Astrocyte (in vitro differentiated cells and primary cell): Measurements from ENCODE around the gene SPIRE1.

Experiments
- EZH2 ChIP-seq: IDR thresholded peaks from 2 replicates; pipeline ENCODE4 v1.6.1; 2012; ENCODE audit warnings: mild to moderate bottlenecking, low read length, inconsistent platforms; ENCODE audit not compliant: insufficient read depth
- TF ChIP-seq, protein P1 (sequence below): IDR thresholded peaks from 2 replicates; pipeline ENCODE4 v1.5.1; 2011; ENCODE audit warnings: low read depth, mild to moderate bottlenecking, inconsistent platforms, low read length, moderate library complexity; ENCODE audit not compliant: insufficient read depth

DNA sequence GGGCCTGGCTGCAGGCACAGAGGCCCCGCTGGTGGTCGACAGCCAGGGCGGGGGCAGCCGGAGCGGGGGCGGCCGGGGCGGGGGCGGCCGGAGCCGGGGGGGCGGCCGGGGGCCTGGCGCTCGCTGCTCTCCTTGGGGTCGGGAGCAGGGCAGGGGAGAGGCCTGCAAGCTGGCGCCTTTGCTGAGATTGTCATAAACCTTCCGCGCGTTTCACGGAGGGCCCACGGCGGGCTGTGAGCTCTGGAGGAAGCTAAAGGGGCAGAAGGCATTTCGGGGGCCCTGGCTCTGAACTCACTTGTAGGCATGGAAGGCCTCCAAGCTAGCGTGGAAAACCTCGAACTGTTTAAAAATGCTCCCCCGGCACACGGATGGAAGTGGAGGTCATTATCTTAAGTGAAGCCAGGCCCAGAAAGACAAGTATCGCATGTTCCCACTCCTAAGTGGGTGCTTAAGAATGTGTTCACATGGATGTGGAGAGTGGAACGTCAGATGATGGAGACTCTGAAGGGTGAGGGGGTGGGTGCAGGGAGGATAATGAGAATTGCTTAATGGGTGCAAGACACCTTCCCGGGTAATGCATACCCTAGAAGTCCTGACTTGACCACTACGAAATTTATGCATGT lies 249.5 kb downstream of the SPIRE1 start:
- TF ChIP-seq, protein P1, sequence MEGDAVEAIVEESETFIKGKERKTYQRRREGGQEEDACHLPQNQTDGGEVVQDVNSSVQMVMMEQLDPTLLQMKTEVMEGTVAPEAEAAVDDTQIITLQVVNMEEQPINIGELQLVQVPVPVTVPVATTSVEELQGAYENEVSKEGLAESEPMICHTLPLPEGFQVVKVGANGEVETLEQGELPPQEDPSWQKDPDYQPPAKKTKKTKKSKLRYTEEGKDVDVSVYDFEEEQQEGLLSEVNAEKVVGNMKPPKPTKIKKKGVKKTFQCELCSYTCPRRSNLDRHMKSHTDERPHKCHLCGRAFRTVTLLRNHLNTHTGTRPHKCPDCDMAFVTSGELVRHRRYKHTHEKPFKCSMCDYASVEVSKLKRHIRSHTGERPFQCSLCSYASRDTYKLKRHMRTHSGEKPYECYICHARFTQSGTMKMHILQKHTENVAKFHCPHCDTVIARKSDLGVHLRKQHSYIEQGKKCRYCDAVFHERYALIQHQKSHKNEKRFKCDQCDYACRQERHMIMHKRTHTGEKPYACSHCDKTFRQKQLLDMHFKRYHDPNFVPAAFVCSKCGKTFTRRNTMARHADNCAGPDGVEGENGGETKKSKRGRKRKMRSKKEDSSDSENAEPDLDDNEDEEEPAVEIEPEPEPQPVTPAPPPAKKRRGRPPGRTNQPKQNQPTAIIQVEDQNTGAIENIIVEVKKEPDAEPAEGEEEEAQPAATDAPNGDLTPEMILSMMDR, result no peak
- no peak for TF ChIP-seq EZH2
